Suppressor macrophage treated with lipopolysaccharide for 4 hours (primary cell): ENCODE results near the gene PIEZO1.
A peak's percentile ranks its signal among the peaks of the same experiment; 100 is the strongest.

Experiments used
- DNase-seq: peaks from one replicate; pipeline ENCODE4 v3.0.0-alpha.2; 2020

The PIEZO1 gene

GRCh38 chr16:88697831-88698615, 87.0 kb downstream of the PIEZO1 start:
- DNase-seq = no peak

GRCh38 chr16:88697116-88697830, 87.7 kb downstream of the PIEZO1 start:
- DNase-seq = no peak

GRCh38 chr16:88696441-88696840, 88.6 kb downstream of the PIEZO1 start:
- no peak for DNase-seq

- no peak for DNase-seq
These were observed 89.3 kb downstream of the PIEZO1 start for GRCh38 chr16:88695753-88696152.

GRCh38 chr16:88695218-88695617, 89.8 kb downstream of the PIEZO1 start:
- DNase-seq = no peak

GRCh38 chr16:88694221-88695087, 90.6 kb downstream of the PIEZO1 start:
- DNase-seq = no peak

GRCh38 chr16:88693420-88694177, 91.4 kb downstream of the PIEZO1 start:
- DNase-seq = no peak

GRCh38 chr16:88692861-88693260, 92.2 kb downstream of the PIEZO1 start:
- DNase-seq = no peak

GRCh38 chr16:88691924-88692560, 93.0 kb downstream of the PIEZO1 start:
- DNase-seq = peak; percentile 76

GRCh38 chr16:88691129-88691813, 93.7 kb downstream of the PIEZO1 start:
- DNase-seq = no peak

- DNase-seq = no peak
These were observed 94.5 kb downstream of the PIEZO1 start for GRCh38 chr16:88690341-88691128.

GRCh38 chr16:88688013-88688778, 96.8 kb downstream of the PIEZO1 start:
- DNase-seq = no peak

- DNase-seq = no peak
These were observed 97.4 kb downstream of the PIEZO1 start for GRCh38 chr16:88687676-88688012.

GRCh38 chr16:88687254-88687576, 97.8 kb downstream of the PIEZO1 start:
- no peak for DNase-seq

- DNase-seq = peak; percentile 87
These were observed 98.4 kb downstream of the PIEZO1 start, which contains the start of gene SNAI3 for GRCh38 chr16:88686439-88687253. Gene SNAI3, minus strand, starts transcription at chr16:88686507. Its CDS starts 101 bp downstream, at chr16:88686406.

- peak; percentile 23 for DNase-seq
These were observed 99.0 kb downstream of the PIEZO1 start for GRCh38 chr16:88686062-88686438.

- peak; percentile 85 for DNase-seq
These were observed 99.6 kb downstream of the PIEZO1 start for GRCh38 chr16:88685156-88686061.

- DNase-seq = no peak
These were observed 100.4 kb downstream of the PIEZO1 start for GRCh38 chr16:88684569-88685155.
